ENCODE data around the gene TCF25. TPM values are rescaled to one million over a fixed set of nuclear protein-coding genes. Genes with fewer than 3 reads are reported as not detected.

TCF25 gene
- polyA plus RNA-seq, 4 donors = 110 to 136 (median 123) TPM

Other genes with a start within 250 kb of the TCF25 start
- 10 to 100 TPM; 57.9 to 82.4 (median 71.9) TPM for gene CHMP1A, start 215.9 kb upstream of the TCF25 start, polyA plus RNA-seq (ENCODE audit: insufficient read length in 4 of 4)
- 10 to 100 TPM; 11.7 to 15.5 (median 13.1) TPM for gene SPATA33, start 215.8 kb upstream of the TCF25 start, polyA plus RNA-seq (ENCODE audit: insufficient read length in 4 of 4)
- gene CDK10, start 186.9 kb upstream of the TCF25 start, polyA plus RNA-seq (ENCODE audit: insufficient read length in 4 of 4) = 100 to 1,000 TPM in 2 of 4 donors, 10 to 100 TPM in 2; 91.2 to 110 (median 99.6) TPM
- gene SPATA2L, start 171.9 kb upstream of the TCF25 start, polyA plus RNA-seq (ENCODE audit: insufficient read length in 4 of 4) = 10 to 100 TPM in 1 of 4 donors, 1 to 10 TPM in 3; 5.4 to 11.0 (median 6.0) TPM
- gene VPS9D1, start 152.7 kb upstream of the TCF25 start, polyA plus RNA-seq (ENCODE audit: insufficient read length in 4 of 4) = 10 to 100 TPM; 10.3 to 15.0 (median 11.9) TPM
- 10 to 100 TPM; 26.6 to 31.6 (median 28.4) TPM for gene ZNF276, start 152.1 kb upstream of the TCF25 start, polyA plus RNA-seq (ENCODE audit: insufficient read length in 4 of 4)
- gene FANCA, start 56.9 kb upstream of the TCF25 start, polyA plus RNA-seq (ENCODE audit: insufficient read length in 4 of 4) = 10 to 100 TPM; 21.2 to 26.5 (median 24.0) TPM
- 10 to 100 TPM; 10.9 to 14.9 (median 11.0) TPM for gene SPIRE2, start 45.1 kb upstream of the TCF25 start, polyA plus RNA-seq (ENCODE audit: insufficient read length in 4 of 4)
- 1 to 10 TPM; 2.9 to 4.8 (median 3.4) TPM for gene MC1R, start 45.3 kb downstream of the TCF25 start, polyA plus RNA-seq (ENCODE audit: insufficient read length in 4 of 4)
- gene TUBB3, start 49.8 kb downstream of the TCF25 start, polyA plus RNA-seq (ENCODE audit: insufficient read length in 4 of 4) = 10 to 100 TPM in 2 of 4 donors, 1 to 10 TPM in 2; 6.7 to 18.6 (median 9.8) TPM
- 10 to 100 TPM; 36.6 to 43.4 (median 39.9) TPM for gene DEF8, start 75.2 kb downstream of the TCF25 start, polyA plus RNA-seq (ENCODE audit: insufficient read length in 4 of 4)
- gene DBNDD1, start 145.9 kb downstream of the TCF25 start, polyA plus RNA-seq (ENCODE audit: insufficient read length in 4 of 4) = 10 to 100 TPM; 11.4 to 18.2 (median 12.3) TPM
- under 1 TPM in 3 of 4 donors, not detected in 1; 0.10 to 0.43 (median 0.26) TPM for gene PRDM7, start 203.7 kb downstream of the TCF25 start, polyA plus RNA-seq (ENCODE audit: insufficient read length in 4 of 4)

Data from right renal pelvis (tissue), 4 donors.